Skin epidermis (tissue), 12 donors: ENCODE results near the gene PTPA.
"Not testable (repeated sequence)": the region's sequence is repeated elsewhere in the genome, so short reads cannot be mapped to it uniquely, and the experiment has no call there.

Experiments used
- H3K27ac ChIP-seq, 21 experiments: fragments of 200-600 bp; sonication (generic) in 11 of 21; one replicate each; pipeline ENCODE4 v1.5.0; 2020; ENCODE audit warnings: mild to moderate bottlenecking in 3 of 21, inconsistent platforms in 2 of 21, moderate library complexity in 2 of 21
- H3K4me3 ChIP-seq, 7 experiments: fragments of 200-600 bp; sonication (generic) in 2 of 7; one replicate each; pipeline ENCODE4 v1.5.0; 2020; ENCODE audit warnings: inconsistent platforms in 2 of 7, mild to moderate bottlenecking in 2 of 7, moderate library complexity in 1 of 7

The PTPA gene

GRCh38 chr9:129107651-129108050 is 3.6 kb upstream of the PTPA start:
- no peak overlapping the region for H3K4me3 ChIP-seq
- no peak overlapping the region for H3K27ac ChIP-seq

- no peak overlapping the region for H3K4me3 ChIP-seq
- H3K27ac ChIP-seq, result peak overlapping the region in 1 of 21 experiments; percentile 7
Observed at GRCh38 chr9:129108083-129108804, 3.0 kb upstream of the PTPA start.

- H3K4me3 ChIP-seq, result peak overlapping the region in 1 of 7 experiments; percentile 94
- peak overlapping the region in 5 of 21 experiments; percentile 12 to 93 (median 67) for H3K27ac ChIP-seq
Observed at GRCh38 chr9:129108805-129109536, 2.2 kb upstream of the PTPA start.

GRCh38 chr9:129109537-129109903 is 1.7 kb upstream of the PTPA start:
- Histone ChIP-seq H3K4me3 (peak overlapping the region in 4 of 7 experiments; percentile 85 to 94 (median 92)), H3K27ac (peak overlapping the region in 10 of 21 experiments; percentile 12 to 97 (median 83))

- H3K4me3 ChIP-seq, result peak overlapping the region; percentile 67 to 95 (median 92)
- H3K27ac ChIP-seq, result peak overlapping the region in 20 of 21 experiments; percentile 42 to 98 (median 90)
Observed at GRCh38 chr9:129109952-129110739, 1.1 kb upstream of the PTPA start.

GRCh38 chr9:129111528-129112151 is 425 bp downstream of the PTPA start:
- Histone ChIP-seq H3K27ac (peak overlapping the region; percentile 80 to 98 (median 93)), H3K4me3 (peak overlapping the region; percentile 67 to 95 (median 92))

- Histone ChIP-seq H3K27ac (peak overlapping the region in 5 of 21 experiments; percentile 93 to 98 (median 93)), H3K4me3 (peak overlapping the region in 4 of 7 experiments; percentile 67 to 94 (median 84))
Observed at GRCh38 chr9:129112526-129112925, 1.3 kb downstream of the PTPA start.

- Histone ChIP-seq H3K27ac (peak overlapping the region in 1 of 21 experiments; percentile 14), H3K4me3 (no peak overlapping the region)
Observed at GRCh38 chr9:129113645-129114304, 2.6 kb downstream of the PTPA start.

- no peak overlapping the region for H3K4me3 ChIP-seq
- H3K27ac ChIP-seq, result no peak overlapping the region
Observed at GRCh38 chr9:129118799-129119198, 7.6 kb downstream of the PTPA start.

GRCh38 chr9:129121483-129121882 is 10.3 kb downstream of the PTPA start:
- H3K4me3 ChIP-seq, result no peak overlapping the region
- peak overlapping the region in 5 of 21 experiments; percentile 10 to 64 (median 30) for H3K27ac ChIP-seq

GRCh38 chr9:129122133-129122532 is 10.9 kb downstream of the PTPA start:
- Histone ChIP-seq H3K27ac (peak overlapping the region in 4 of 21 experiments; percentile 10 to 31 (median 29)), H3K4me3 (no peak overlapping the region)

- not testable (repeated sequence) for H3K27ac ChIP-seq
Observed at GRCh38 chr9:129122976-129123375, 11.8 kb downstream of the PTPA start.

GRCh38 chr9:129124506-129125069 is 13.4 kb downstream of the PTPA start:
- peak overlapping the region in 2 of 21 experiments; percentile 31 to 44 for H3K27ac ChIP-seq
- H3K4me3 ChIP-seq, result no peak overlapping the region

More at GRCh38 chr9:129122976-129123375, 11.8 kb downstream of the PTPA start:
- H3K4me3 ChIP-seq, result not testable (repeated sequence)

- no peak overlapping the region for H3K4me3 ChIP-seq
- H3K27ac ChIP-seq, result no peak overlapping the region
Observed at GRCh38 chr9:129125478-129125877, 14.3 kb downstream of the PTPA start.

- Histone ChIP-seq H3K27ac (peak overlapping the region in 5 of 21 experiments; percentile 14 to 62 (median 35)), H3K4me3 (no peak overlapping the region)
Observed at GRCh38 chr9:129126749-129127618, 15.8 kb downstream of the PTPA start.

GRCh38 chr9:129128689-129129088 is 17.5 kb downstream of the PTPA start:
- Histone ChIP-seq H3K4me3 (no peak overlapping the region), H3K27ac (no peak overlapping the region)

- H3K27ac ChIP-seq, H3K4me3 ChIP-seq: not testable (repeated sequence)
Observed at GRCh38 chr9:129130271-129130670, 19.1 kb downstream of the PTPA start.

GRCh38 chr9:129130791-129131190 is 19.6 kb downstream of the PTPA start:
- Histone ChIP-seq H3K4me3 (no peak overlapping the region), H3K27ac (no peak overlapping the region)
